Choroid plexus epithelial cell (primary cell): ENCODE results near the gene NPTN.

Source experiments
- DNase-seq: peaks from one replicate; pipeline ENCODE4 v3.0.0-alpha.2; 2010; ENCODE audit warnings: low read depth
- H3K4me3 ChIP-seq: 2 replicates; pipeline ENCODE4 v1.5.1; 2011; ENCODE audit warnings: low read depth, mild to moderate bottlenecking, control low read depth, low read length, moderate library complexity
- TF ChIP-seq, protein P1 (sequence below): conservative IDR thresholded peaks from 2 replicates; pipeline ENCODE4 v1.5.1; 2011; ENCODE audit warnings: low read depth, mild to moderate bottlenecking, control low read depth, inconsistent platforms, low read length, moderate library complexity

Gene NPTN

DNA sequence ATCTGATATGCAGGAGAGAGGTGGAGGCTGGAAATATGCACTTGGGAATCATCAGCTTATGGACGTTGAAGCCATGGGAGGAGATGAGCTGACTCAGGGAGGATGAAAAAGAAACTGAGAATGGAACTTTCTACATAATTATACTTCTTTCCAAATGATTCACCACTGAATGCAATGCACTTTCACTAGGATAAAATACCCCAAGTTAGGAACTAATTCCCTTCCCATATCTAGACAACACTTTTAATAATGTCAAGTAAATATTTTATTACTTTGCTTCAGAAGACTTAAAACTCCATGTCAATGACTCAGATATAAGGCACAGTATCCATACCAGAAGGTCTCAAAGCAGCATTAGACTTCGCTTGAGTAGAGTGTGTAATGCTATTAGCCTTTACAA is 24.2 kb downstream of the NPTN start:
- peak; percentile 30 for DNase-seq
- TF ChIP-seq, protein P1, sequence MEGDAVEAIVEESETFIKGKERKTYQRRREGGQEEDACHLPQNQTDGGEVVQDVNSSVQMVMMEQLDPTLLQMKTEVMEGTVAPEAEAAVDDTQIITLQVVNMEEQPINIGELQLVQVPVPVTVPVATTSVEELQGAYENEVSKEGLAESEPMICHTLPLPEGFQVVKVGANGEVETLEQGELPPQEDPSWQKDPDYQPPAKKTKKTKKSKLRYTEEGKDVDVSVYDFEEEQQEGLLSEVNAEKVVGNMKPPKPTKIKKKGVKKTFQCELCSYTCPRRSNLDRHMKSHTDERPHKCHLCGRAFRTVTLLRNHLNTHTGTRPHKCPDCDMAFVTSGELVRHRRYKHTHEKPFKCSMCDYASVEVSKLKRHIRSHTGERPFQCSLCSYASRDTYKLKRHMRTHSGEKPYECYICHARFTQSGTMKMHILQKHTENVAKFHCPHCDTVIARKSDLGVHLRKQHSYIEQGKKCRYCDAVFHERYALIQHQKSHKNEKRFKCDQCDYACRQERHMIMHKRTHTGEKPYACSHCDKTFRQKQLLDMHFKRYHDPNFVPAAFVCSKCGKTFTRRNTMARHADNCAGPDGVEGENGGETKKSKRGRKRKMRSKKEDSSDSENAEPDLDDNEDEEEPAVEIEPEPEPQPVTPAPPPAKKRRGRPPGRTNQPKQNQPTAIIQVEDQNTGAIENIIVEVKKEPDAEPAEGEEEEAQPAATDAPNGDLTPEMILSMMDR, result no peak
- H3K4me3 ChIP-seq, result no peak overlapping the region

DNA sequence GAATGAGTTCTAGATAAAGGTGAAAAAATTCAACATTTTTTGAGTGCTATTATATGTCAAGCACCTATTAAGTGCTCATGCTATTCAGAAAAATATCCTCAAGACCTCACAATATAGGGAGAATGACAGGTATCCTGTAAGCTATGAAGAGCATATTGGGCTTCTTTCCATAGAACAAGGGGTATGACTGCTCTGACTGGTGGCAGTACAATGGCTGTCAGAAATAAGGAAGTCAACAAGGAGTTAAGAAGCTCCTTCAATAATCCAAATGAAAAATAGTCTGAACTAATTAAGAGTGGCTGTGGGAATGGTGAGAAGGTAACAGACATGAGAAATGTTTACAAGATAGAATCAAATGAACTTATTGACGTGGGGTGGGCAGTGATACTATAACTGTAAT is 24.7 kb downstream of the NPTN start:
- TF ChIP-seq, protein P1, result no peak
- DNase-seq, result no peak
- H3K4me3 ChIP-seq, result no peak overlapping the region

DNA sequence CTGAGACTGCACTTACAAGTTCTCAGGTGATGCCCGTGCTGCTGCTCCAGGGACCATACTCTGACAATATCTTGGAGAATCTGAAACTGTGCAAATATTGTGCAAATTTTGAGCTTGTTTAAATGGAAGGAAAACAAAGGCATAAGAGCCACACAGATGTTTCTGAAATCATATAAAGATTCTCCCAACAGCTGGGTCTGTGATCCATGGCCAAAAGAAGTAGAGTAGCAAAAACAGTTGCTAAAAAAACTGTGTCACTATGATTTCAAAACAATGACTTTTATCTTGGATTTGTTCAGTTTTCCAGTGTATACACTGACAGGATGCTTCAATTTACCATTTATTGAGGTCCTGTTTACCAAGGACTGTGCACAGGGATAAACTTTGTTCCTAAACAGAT is 25.3 kb downstream of the NPTN start:
- TF ChIP-seq, protein P1, result no peak
- DNase-seq, result no peak
- H3K4me3 ChIP-seq, result no peak overlapping the region

DNA sequence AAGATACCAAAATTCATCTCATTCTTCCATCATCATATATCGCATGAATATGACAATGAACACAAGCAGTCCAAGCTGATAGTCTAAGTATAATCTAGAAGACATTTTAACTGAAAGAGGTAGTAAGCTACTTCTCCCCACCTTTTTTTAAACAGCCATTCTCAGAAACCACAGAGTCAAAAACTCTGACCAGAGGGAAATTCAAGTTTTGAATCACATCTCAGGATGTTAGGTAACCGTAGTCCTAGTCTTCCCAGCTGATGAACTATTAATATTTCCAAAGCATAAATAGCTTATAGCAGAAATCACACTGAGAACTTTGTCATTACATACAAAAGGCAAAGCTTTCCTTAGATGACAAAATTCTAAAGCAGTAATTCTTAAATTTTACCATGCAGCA is 25.8 kb downstream of the NPTN start:
- no peak overlapping the region for H3K4me3 ChIP-seq
- TF ChIP-seq, protein P1, result no peak
- no peak for DNase-seq

DNA sequence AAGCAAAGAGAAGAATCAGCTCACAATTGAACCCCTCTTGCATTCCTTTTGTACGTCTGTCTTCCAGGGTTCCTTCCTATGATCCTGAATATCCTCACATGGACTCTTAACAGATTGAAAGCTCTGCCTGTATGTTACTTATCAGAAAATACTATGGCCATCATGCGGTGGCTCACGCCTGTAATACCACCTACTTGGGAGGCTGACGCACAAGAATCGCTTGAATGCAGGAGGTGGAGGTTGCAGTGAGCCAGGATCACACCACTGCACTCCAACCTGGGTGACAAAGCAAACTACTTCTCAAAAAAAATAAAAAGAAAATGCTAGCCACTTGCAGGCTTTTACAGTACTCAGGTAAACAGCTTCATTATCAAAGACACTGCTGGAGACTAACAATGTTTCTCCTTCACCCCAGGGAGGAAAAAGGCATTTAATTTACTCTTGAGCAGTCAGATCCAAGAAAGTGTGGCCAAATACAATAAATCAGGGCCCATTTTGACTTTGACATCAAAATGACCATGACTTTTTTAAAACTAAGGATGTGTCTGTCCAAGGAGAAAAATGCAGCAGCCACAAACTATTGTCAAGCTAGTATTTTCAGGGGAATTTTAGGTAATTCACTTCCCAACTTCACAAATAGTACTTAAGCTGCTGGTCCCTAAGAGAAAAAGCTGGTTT is 27.3 kb downstream of the NPTN start:
- TF ChIP-seq, protein P1, result no peak
- DNase-seq, result no peak
- no peak overlapping the region for H3K4me3 ChIP-seq

DNA sequence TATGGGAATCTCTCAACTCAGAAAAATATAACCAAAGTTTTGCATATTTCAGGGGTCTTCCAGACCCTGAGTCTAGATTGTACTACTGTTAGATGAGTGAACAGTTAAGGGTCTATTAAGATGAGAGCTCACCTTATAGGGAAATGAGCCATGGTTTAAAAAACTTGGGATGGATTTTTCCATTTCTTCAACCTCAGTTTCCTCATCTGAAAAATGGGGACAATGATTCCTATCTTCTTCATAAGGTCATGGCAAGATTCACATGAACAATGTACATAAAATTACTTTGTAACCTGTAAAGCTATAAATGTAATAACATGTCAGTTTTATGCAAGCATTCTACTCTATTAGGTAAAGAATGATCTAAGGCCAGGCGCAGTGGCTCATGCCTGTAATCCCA is 28.7 kb downstream of the NPTN start:
- TF ChIP-seq, protein P1, result no peak
- no peak overlapping the region for H3K4me3 ChIP-seq
- no peak for DNase-seq

DNA sequence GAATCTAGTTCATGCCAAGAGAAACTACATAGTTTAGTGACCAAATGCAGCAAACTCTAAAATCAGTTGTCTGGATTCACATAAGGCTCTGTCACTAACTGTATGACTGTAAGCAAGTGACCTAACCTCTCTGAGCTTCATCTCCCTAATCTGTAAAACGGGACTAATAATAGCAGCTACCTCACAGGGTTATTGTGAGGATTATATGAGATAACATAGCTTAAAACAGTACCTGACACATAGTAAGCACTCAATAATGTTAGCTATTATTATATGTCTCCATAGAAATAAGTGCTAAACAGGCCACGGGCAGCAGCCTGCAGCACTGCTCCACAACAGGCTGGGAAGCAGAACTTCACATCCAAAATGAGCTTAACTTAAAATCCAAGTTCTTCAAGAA is 30.2 kb downstream of the NPTN start:
- DNase-seq, result no peak
- TF ChIP-seq, protein P1, result no peak
- H3K4me3 ChIP-seq, result no peak overlapping the region
